Astrocyte of the spinal cord (primary cell): Measurements from ENCODE around the gene GPR33.

Source experiments
- DNase-seq: peaks from one replicate; pipeline ENCODE4 v3.0.0; 2011; ENCODE audit warnings: low read depth, low spot score
- H3K4me3 ChIP-seq: 2 replicates; pipeline ENCODE4 v1.5.1; 2011; ENCODE audit warnings: low read depth, mild to moderate bottlenecking, low read length, moderate library complexity
- in situ Hi-C: cut with HindIII; loops from 2 replicates; pipeline ENCODE4 v1.10.0; 2017; ENCODE audit warnings: low sequenced_read_pairs
- TF ChIP-seq, protein P1 (sequence below): IDR thresholded peaks from 2 replicates; pipeline ENCODE4 v1.5.1; 2012; ENCODE audit warnings: low read depth, mild to moderate bottlenecking, low read length, inconsistent platforms

GPR33 gene

DNA sequence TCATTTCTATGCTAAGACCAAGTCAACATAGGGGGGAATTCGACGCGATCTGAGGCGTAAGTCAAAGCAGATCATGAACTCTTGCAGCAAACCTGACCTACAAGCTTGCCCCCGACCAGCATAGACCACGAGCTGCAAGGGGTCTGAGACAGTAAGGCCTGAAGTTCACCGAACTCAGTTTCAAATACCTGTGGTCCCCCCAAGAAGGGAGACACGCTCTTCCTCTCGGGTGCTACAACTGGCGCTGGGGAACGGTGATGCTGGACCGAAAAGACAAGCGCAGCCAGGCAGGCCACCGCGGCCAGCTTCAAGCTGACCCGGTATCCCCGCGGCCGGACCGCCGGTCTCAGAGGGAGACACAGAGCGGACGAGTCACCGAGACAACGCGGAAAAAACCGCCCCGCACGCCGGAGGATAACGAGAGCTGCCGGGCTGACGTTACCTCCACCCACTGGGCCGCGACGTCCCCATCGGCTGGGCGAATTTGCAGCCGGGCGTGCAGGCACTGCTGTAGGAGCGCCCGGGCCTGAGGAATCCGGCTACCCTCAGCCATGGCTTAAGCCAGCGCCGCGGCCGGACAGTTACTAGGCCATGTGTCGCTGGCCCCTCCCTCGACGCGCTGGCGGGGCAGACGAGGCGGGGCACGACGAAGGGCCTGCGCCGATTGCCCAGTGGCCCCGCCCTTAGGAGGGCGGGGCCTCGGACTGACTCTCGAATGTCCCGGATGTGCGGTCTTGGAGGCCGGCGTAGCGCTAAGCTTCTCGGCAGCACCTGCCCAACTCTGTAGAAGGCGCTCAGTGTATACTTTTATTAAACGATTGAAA, 30.8 kb downstream of the GPR33 start, which contains the start of gene DTD2:
DTD2 (minus strand) TSS at position 666 of the 824 bp plus-strand sequence; CDS start at position 553, 113 bp downstream.
- TF ChIP-seq, protein P1, sequence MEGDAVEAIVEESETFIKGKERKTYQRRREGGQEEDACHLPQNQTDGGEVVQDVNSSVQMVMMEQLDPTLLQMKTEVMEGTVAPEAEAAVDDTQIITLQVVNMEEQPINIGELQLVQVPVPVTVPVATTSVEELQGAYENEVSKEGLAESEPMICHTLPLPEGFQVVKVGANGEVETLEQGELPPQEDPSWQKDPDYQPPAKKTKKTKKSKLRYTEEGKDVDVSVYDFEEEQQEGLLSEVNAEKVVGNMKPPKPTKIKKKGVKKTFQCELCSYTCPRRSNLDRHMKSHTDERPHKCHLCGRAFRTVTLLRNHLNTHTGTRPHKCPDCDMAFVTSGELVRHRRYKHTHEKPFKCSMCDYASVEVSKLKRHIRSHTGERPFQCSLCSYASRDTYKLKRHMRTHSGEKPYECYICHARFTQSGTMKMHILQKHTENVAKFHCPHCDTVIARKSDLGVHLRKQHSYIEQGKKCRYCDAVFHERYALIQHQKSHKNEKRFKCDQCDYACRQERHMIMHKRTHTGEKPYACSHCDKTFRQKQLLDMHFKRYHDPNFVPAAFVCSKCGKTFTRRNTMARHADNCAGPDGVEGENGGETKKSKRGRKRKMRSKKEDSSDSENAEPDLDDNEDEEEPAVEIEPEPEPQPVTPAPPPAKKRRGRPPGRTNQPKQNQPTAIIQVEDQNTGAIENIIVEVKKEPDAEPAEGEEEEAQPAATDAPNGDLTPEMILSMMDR = no peak
- H3K4me3 ChIP-seq = peak within 1 kb of the TSS; percentile 82
- in situ Hi-C loops = no loop called here
- DNase-seq = peak; percentile 96

DNA sequence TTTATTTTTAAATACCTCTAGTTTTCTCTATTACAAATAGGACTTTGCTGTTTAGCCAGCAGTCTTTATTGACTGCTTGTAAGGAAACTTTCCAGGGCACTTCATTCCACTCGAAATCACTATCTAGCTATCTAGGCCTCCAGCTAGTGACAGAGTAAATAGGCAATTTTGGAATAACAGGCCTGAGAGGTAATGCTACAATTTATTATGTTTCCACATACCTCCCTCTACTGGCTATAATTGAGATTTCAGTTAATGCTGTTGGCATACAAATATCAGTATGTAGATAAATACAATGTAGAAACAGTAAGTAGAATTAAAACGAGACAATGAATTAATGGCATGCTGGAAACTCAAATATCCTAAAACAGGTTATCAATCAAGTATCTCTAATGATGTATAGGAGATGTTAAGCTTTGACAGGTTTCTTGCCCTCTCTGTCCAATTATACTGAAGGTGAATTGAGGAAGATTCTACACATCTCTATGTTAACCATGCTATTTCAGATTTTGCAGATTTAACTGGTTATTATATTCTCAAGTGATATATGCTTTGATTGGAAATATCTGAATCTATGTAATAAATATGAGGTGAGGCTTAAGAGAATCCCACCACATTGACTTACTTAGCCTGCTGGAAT, 37.7 kb downstream of the GPR33 start:
- in situ Hi-C loops = no loop called here
- DNase-seq = peak; percentile 59
- TF ChIP-seq, protein P1 = peak; percentile 57
- H3K4me3 ChIP-seq = no peak overlapping the region

DNA sequence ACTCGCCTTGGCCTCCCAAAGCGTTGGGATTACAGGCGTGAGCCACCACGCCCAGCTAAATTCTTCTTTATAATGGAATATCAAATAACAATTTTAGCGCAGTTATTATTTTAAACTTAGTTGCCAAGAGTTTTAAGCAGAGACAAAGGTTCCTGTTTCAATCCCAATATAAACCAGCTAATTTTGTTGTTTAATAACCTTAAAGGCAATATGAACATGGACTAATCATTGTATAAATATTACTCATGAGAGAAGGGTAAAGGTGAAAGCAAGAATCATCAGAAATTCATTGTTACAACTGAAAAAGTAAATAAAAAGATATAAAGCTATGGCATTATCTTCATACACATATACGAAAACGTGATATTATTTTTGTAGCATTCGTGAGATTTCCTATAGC, 38.7 kb downstream of the GPR33 start:
- in situ Hi-C loops = no loop called here
- DNase-seq = no peak
- no peak overlapping the region for H3K4me3 ChIP-seq
- TF ChIP-seq, protein P1 = no peak

DNA sequence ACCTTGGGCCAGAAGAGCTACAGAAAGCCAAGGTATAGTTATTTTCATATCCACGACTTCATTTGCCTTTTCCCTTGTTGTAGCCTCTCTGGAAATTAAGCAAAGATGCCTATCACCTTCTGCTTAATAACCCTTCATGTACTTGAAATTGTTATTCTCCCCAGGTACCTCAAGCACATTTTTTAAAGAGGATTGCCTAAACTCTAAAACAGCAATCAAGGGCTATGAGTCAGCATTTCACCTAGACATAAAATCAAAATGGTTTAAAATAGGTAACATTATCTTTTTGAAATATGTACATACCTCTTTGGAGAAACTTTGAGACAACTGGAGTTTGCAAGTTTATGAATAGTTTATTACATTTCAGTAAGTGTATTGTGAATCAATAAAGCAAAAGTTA, 42.1 kb downstream of the GPR33 start:
- H3K4me3 ChIP-seq = no peak overlapping the region
- in situ Hi-C loops = no loop called here
- TF ChIP-seq, protein P1 = no peak
- DNase-seq = no peak

DNA sequence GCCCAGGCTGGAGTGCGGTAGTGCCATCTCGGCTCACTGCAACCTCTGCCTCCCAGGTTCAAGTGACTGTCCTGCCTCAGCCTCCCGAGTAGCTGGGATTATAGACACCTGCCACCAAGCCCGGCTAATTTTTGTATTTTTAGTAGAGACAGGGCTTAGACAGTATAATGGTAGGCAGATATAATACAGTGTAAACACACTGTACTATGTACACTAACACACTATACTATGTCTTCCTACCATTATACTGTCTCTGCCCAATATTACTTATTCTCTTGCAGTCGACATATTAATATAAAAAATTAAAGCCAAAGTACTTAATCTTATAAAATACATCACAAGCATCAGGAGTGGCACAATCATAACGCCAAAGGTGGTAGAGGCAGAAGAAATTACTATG, 45.6 kb downstream of the GPR33 start:
- DNase-seq = no peak
- in situ Hi-C loops = no loop called here
- TF ChIP-seq, protein P1 = no peak
- no peak overlapping the region for H3K4me3 ChIP-seq

DNA sequence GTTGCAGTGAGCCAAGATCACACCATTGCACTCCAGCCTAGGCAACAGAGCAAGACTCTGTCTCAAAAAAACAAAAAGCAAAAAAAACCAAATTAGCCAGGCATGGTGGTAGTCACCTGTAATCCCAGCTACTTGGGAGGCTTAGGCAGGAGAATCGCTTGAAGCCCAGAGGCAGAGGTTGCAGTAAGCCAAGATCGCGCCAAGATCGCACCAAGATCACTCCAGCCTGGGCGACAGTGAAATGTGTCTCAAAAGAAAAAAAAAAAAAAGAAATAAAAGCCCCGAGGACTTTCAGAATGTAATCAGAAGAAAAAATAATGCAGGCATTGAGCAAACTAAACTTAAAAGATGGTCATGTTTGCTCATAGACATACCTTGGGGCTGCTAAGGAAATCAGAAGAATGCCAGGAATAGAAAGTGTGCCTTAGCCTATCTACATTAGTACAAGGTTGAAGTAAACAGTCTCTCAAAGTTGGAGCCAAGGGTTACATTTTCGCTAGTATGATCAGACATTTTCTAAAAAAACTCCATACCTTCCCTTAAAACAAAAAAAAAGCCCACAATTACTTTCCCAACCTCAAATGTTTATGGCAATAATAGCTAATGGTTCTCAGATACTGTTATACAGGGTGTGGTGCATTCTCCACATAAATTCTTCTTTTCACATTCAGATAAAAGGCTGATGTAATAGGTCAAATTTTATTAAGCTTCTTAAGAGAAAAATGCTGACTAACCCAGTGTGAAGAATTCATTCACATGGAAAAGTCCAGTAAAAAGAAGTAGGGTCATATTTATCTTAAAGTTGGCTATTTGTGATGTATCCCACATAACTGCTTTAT, 46.3 kb downstream of the GPR33 start:
- peak; percentile 78 for DNase-seq
- in situ Hi-C loops = no loop called here
- H3K4me3 ChIP-seq = no peak overlapping the region
- TF ChIP-seq, protein P1 = no peak
